Heart left ventricle (tissue), 13 donors: ENCODE results near the gene BACH2.

Source experiments
- CTCF ChIP-seq, 12 donors: fragments of 200-600 bp; sonication (generic) in 4 of 12; IDR thresholded peaks; one replicate each; pipeline versions ENCODE4 v1.5.0 to v1.8.0; 2018 to 2022; ENCODE audit warnings: antibody characterized with exemption in 12 of 12, mild to moderate bottlenecking in 5 of 12
- POLR2A ChIP-seq, 2 donors: fragments of 450-650 bp; IDR thresholded peaks; one replicate each; pipeline ENCODE4 v1.6.1; 2017; ENCODE audit warnings: antibody characterized with exemption in 2 of 2, mild to moderate bottlenecking in 2 of 2, moderate library complexity in 2 of 2
- donor health status: ischemic (EF 13 %, LVEDD 7.1; RV severe dilation, severe dysfunction).
- donor health status: DM: no; HTN: yes; CAD: no.
- donor health status: DM: no; HTN: no; CAD: no.
- donor health status: ischemic (EF 25% LVEDD 6.9; RV normal size, moderate dysfunction).
- donor health status: ischemic (EF 25% LVEDD 5.7; RV mildly dilated, moderate dysfunction).
- donor health status: ischemic (EF 35%, LVEDD 5.7; RV mildly dilated, moderate dysfunction).
- donor health status: nonischemic (EF 11% LVEDD 7.7; RV severe dilation, severe dysfunction).
- donor health status: DM: yes; HTN: yes; CAD: no.
- donor health status: PGD.
- donor health status: ischemic (EF 29% LVEDD 5.4; RV normal size, mild dysfunction).
- donor health status: nonischemic (EF 23%, LVEDD 6.1; RV moderate dilation, normal function).

GRCh38 chr6:89987830-89988229, 308.8 kb downstream of the BACH2 start:
- TF ChIP-seq CTCF (IDR thresholded peaks at IDR 0.05) (no peak), POLR2A (IDR thresholded peaks at IDR 0.05) (no peak)
